Prostate gland (tissue), 2 donors: Measurements from ENCODE around the gene TSFM. TPM values are rescaled to one million over a fixed set of nuclear protein-coding genes. Genes with fewer than 3 reads are reported as not detected.

Source experiments
- DNase-seq: peaks from one replicate; pipeline ENCODE4 v3.0.0-alpha.2; 2019; ENCODE audit warnings: low spot score
- H3K27ac ChIP-seq, 2 donors: fragments of 200-600 bp; sonication (generic); 2 replicates each; pipeline ENCODE4 v1.5.1; 2017 to 2019
- H3K27me3 ChIP-seq: fragments of 200-600 bp; sonication (generic); replicated peaks from 2 replicates; pipeline ENCODE4 v1.5.1; 2019; ENCODE audit not compliant: insufficient read depth
- H3K36me3 ChIP-seq, 2 donors: fragments of 200-600 bp; sonication (generic); 1 replicate in 1 of 2; 2 replicates in 1 of 2; pipeline versions ENCODE4 v1.5.1 to v1.8.1; 2017 to 2019
- H3K4me1 ChIP-seq: fragments of 200-600 bp; sonication (generic); replicated peaks from 2 replicates; pipeline ENCODE4 v1.5.1; 2019
- H3K4me3 ChIP-seq, 2 donors: fragments of 200-600 bp; sonication (generic); 2 replicates each; pipeline ENCODE4 v1.5.1; 2017 to 2019
- H3K9me3 ChIP-seq: fragments of 200-600 bp; sonication (generic); 2 replicates; pipeline ENCODE4 v1.5.1; 2017
- CTCF ChIP-seq, 4 experiments: fragments of 200-600 bp in 2 of 4; fragments of 450-650 bp in 2 of 4; sonication (generic) in 2 of 4; IDR thresholded peaks; 1 replicate in 3 of 4; 2 replicates in 1 of 4; pipeline ENCODE4 v1.5.1; 2016 to 2019; ENCODE audit warnings: antibody characterized with exemption in 4 of 4, mild to moderate bottlenecking in 2 of 4, moderate library complexity in 2 of 4
- POLR2A ChIP-seq: fragments of 450-650 bp; IDR thresholded peaks from one replicate; pipeline ENCODE4 v1.6.1; 2016; ENCODE audit warnings: antibody characterized with exemption, mild to moderate bottlenecking
- POLR2AphosphoS5 ChIP-seq: sonication (generic); formaldehyde crosslinking; IDR thresholded peaks from one replicate; pipeline ENCODE4 v1.6.1; 2017; ENCODE audit warnings: antibody characterized with exemption
- WGBS: methylation state at CpG from one replicate; pipeline ENCODE4 v1.1.5; 2018; 5-methylcytosine and 5-hydroxymethylcytosine counted together
- intact Hi-C: fragments of 100-400 bp; cut with DNase I; formaldehyde crosslinking; loops from one replicate; pipeline ENCODE4 v1.14.2; 2022
- total RNA-seq, 2 donors: library from RNA; depleted of rRNA; stranded (reverse); fragments of >200 nt; gene quantifications; one replicate each; pipeline ENCODE4 v1.1.0, GENCODE V29; 2016

The TSFM gene
- total RNA-seq, 2 donors from 2014 or later, result 24.3 to 39.6 TPM

- TF ChIP-seq CTCF (IDR thresholded peaks at IDR 0.05) (no peak), POLR2AphosphoS5 (no peak), POLR2A (no peak)
- intact Hi-C loops, result loop anchor here (5.0 kb wide), 1 partner anchor 44 kb away; the partner anchor contains the start of gene TSFM
- H3K9me3 ChIP-seq, result no peaks in the 10 kb centered on the region
- H3K4me3 ChIP-seq, result no peak overlapping the region
- 97% methylated on average over 2 of the region's 2 CpGs for WGBS
- H3K27ac ChIP-seq, result no peak overlapping the region
- H3K4me1 ChIP-seq, result peaks cover 1% of the 10 kb centered on the region
- DNase-seq, result no peak
- H3K36me3 ChIP-seq, result peaks cover 31 to 58% of the 10 kb centered on the region in 2 donors
- H3K27me3 ChIP-seq, result no peaks in the 10 kb centered on the region
These were observed 43.8 kb downstream of the TSFM start for GRCh38 chr12:57826400-57826799.

GRCh38 chr12:57826966-57827365 lies 44.4 kb downstream of the TSFM start:
- intact Hi-C loops, result loop anchor here (5.0 kb wide), 1 partner anchor 45 kb away; the partner anchor contains the start of gene TSFM
- Histone ChIP-seq H3K9me3 (no peaks in the 10 kb centered on the region), H3K27ac (no peak overlapping the region), H3K4me1 (peaks cover 7% of the 10 kb centered on the region), H3K27me3 (no peaks in the 10 kb centered on the region), H3K4me3 (no peak overlapping the region), H3K36me3 (peaks cover 31 to 56% of the 10 kb centered on the region in 2 donors)
- TF ChIP-seq POLR2A (no peak), CTCF (IDR thresholded peaks at IDR 0.05) (no peak), POLR2AphosphoS5 (no peak)
- no peak for DNase-seq
- 73% methylated on average over 1 of the region's 1 CpG for WGBS

- H3K4me1 ChIP-seq, result peaks cover 16% of the 10 kb centered on the region
- H3K27ac ChIP-seq, result no peak overlapping the region
- peaks cover 25 to 35% of the 10 kb centered on the region in 2 donors for H3K36me3 ChIP-seq
- TF ChIP-seq CTCF (IDR thresholded peaks at IDR 0.05) (no peak), POLR2AphosphoS5 (no peak), POLR2A (no peak)
- H3K4me3 ChIP-seq, result no peak overlapping the region
- intact Hi-C loops, result loop anchor here (5.0 kb wide), 1 partner anchor 47 kb away; the partner anchor contains the start of gene TSFM
- no peaks in the 10 kb centered on the region for H3K9me3 ChIP-seq
- 59% methylated on average over 10 of the region's 10 CpGs for WGBS
- no peaks in the 10 kb centered on the region for H3K27me3 ChIP-seq
- DNase-seq, result no peak
These were observed 46.6 kb downstream of the TSFM start for GRCh38 chr12:57829025-57829777.

GRCh38 chr12:57830393-57830792 lies 47.8 kb downstream of the TSFM start:
- 88% methylated on average over 2 of the region's 2 CpGs for WGBS
- intact Hi-C loops, result no loop called here
- H3K4me3 ChIP-seq, result no peak overlapping the region
- no peaks in the 10 kb centered on the region for H3K9me3 ChIP-seq
- no peaks in the 10 kb centered on the region for H3K27me3 ChIP-seq
- H3K4me1 ChIP-seq, result peaks cover 23% of the 10 kb centered on the region
- no peak for DNase-seq
- no peak overlapping the region for H3K27ac ChIP-seq
- TF ChIP-seq CTCF (IDR thresholded peaks at IDR 0.05) (no peak), POLR2A (no peak), POLR2AphosphoS5 (no peak)
- peaks cover 24% of the 10 kb centered on the region in 2 donors for H3K36me3 ChIP-seq

- peaks cover 0 to under 1% of the 10 kb centered on the region in 2 donors for H3K36me3 ChIP-seq
- H3K27me3 ChIP-seq, result no peaks in the 10 kb centered on the region
- no peak for TF ChIP-seq CTCF (IDR thresholded peaks at IDR 0.05)
- no peak for TF ChIP-seq POLR2A
- TF ChIP-seq POLR2AphosphoS5, result no peak
- 57% methylated on average over 10 of the region's 10 CpGs for WGBS
- H3K9me3 ChIP-seq, result no peaks in the 10 kb centered on the region
- intact Hi-C loops, result loop anchor here (2.0 kb wide), 1 partner anchor 64 kb away; no protein-coding TSS in a partner anchor
- H3K27ac ChIP-seq, result no peak overlapping the region
- H3K4me3 ChIP-seq, result no peak overlapping the region
- DNase-seq, result no peak
- H3K4me1 ChIP-seq, result peaks cover 32% of the 10 kb centered on the region
These were observed 50.4 kb downstream of the TSFM start for GRCh38 chr12:57832966-57833365.
